Body of pancreas (tissue), 4 donors: ENCODE measurements around the gene PPFIA4. TPM values are rescaled to one million over a fixed set of nuclear protein-coding genes. Genes with fewer than 3 reads are reported as not detected.

ENCODE experiments used
- ATAC-seq: fragments of 150-250 bp; one replicate; pipeline ENCODE4 v1.9.1; 2016
- DNase-seq, 4 donors: peaks; one replicate each; pipeline ENCODE4 v3.0.0-alpha.2; 2019
- H3K27ac ChIP-seq, 4 donors: fragments of 200-600 bp; sonication (generic); 1 replicate in 3 of 4; 2 replicates in 1 of 4; pipeline versions ENCODE4 v1.5.1 to v1.6.1; 2016 to 2019; ENCODE audit warnings: mild to moderate bottlenecking in 1 of 4, mixed read lengths in 1 of 4, moderate library complexity in 1 of 4
- H3K27me3 ChIP-seq, 2 donors: fragments of 200-600 bp; sonication (generic); one replicate each; pipeline ENCODE4 v1.6.0; 2016; ENCODE audit warnings: mild to moderate bottlenecking in 1 of 2
- H3K36me3 ChIP-seq, 2 donors: fragments of 200-600 bp; sonication (generic); replicated peaks in 1 of 2; 2 replicates each; pipeline ENCODE4 v1.5.1; 2016; ENCODE audit warnings: low read depth in 2 of 2; ENCODE audit not compliant: insufficient read depth in 1 of 2
- H3K4me1 ChIP-seq: fragments of 200-600 bp; sonication (generic); one replicate; pipeline ENCODE4 v1.6.0; 2016
- H3K4me3 ChIP-seq, 2 donors: fragments of 200-600 bp; sonication (generic); 1 replicate in 1 of 2; 2 replicates in 1 of 2; pipeline ENCODE4 v1.5.1; 2016 to 2019
- H3K9me3 ChIP-seq, 3 donors: fragments of 200-600 bp; sonication (generic); 1 replicate in 2 of 3; 2 replicates in 1 of 3; pipeline ENCODE4 v1.5.1; 2016
- POLR2A ChIP-seq, 3 donors: fragments of 450-650 bp; IDR thresholded peaks; one replicate each; pipeline ENCODE4 v1.6.1; 2016; ENCODE audit warnings: antibody characterized with exemption in 3 of 3, mild to moderate bottlenecking in 2 of 3
- WGBS, 2 donors: methylation state at CpG; one replicate each; pipeline ENCODE4 v1.1.5; 2017; 5-methylcytosine and 5-hydroxymethylcytosine counted together
- intact Hi-C: fragments of 100-400 bp; cut with DNase I; formaldehyde crosslinking; loops from one replicate; pipeline ENCODE4 v1.15.1; 2023
- total RNA-seq, 2 donors: library from RNA; depleted of rRNA; stranded (reverse); fragments of >200 nt; gene quantifications; one replicate each; pipeline ENCODE4 v1.1.0, GENCODE V29; 2016
- TF ChIP-seq, protein P1 (sequence below), 7 experiments: fragments of 450-650 bp in 4 of 7; fragments of 200-600 bp in 3 of 7; sonication (generic) in 3 of 7; IDR thresholded peaks; one replicate each; pipeline ENCODE4 v1.5.1; 2016 to 2019; ENCODE audit warnings: antibody characterized with exemption in 7 of 7

The PPFIA4 gene
- total RNA-seq, 2 donors from 2014 or later, result not detected

DNA sequence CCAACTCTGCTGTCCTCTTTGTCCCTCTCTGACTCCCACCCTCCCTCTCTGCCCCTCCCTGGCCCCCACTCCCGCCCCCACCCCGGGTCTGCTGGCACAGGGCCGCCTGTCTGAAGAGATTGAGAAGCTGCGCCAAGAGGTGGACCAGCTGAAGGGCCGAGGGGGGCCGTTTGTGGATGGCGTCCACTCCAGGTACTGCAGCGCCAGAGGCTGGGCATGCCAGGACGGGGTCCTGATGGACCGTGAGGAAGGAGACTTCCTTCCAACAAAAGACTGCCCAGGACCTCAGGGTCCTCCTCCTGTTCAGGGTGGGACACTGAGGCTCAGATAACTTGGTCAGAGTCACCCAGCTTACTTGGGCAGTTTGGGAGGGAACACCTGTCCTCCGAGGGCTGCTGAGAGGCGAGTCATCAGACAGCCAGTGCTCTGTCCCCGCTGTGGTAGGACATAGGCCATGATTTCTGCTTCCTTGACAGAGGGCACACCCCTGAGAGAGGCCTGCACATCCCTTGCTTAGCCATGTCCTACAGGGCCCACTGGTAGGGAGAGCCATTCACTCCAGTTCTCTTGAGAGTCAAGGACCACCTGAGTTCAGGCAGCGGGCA, 23.4 kb downstream of the PPFIA4 start:
- no peak overlapping the region for H3K27ac ChIP-seq
- no peak overlapping the region for H3K4me3 ChIP-seq
- no peaks in the 10 kb centered on the region for H3K4me1 ChIP-seq
- DNase-seq (no peak), ATAC-seq (no peak)
- TF ChIP-seq, protein P1, sequence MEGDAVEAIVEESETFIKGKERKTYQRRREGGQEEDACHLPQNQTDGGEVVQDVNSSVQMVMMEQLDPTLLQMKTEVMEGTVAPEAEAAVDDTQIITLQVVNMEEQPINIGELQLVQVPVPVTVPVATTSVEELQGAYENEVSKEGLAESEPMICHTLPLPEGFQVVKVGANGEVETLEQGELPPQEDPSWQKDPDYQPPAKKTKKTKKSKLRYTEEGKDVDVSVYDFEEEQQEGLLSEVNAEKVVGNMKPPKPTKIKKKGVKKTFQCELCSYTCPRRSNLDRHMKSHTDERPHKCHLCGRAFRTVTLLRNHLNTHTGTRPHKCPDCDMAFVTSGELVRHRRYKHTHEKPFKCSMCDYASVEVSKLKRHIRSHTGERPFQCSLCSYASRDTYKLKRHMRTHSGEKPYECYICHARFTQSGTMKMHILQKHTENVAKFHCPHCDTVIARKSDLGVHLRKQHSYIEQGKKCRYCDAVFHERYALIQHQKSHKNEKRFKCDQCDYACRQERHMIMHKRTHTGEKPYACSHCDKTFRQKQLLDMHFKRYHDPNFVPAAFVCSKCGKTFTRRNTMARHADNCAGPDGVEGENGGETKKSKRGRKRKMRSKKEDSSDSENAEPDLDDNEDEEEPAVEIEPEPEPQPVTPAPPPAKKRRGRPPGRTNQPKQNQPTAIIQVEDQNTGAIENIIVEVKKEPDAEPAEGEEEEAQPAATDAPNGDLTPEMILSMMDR (IDR thresholded peaks at IDR 0.05), result no peak
- no peak for TF ChIP-seq POLR2A (IDR thresholded peaks at IDR 0.05)
- H3K9me3 ChIP-seq, result no peaks in the 10 kb centered on the region
- H3K27me3 ChIP-seq, result peaks cover 0 to 3% of the 10 kb centered on the region in 2 donors
- intact Hi-C loops, result loop anchor here (10.0 kb wide), 1 partner anchor 165 kb away; no protein-coding TSS in a partner anchor
- 69 to 70% methylated on average over 13 to 14 of the region's 14 CpGs for WGBS, 2 donors
- H3K36me3 ChIP-seq, result no peaks in the 10 kb centered on the region

GRCh38 chr1:203050826-203051225, 24.5 kb downstream of the PPFIA4 start:
- Histone ChIP-seq H3K4me1 (no peaks in the 10 kb centered on the region), H3K27me3 (peaks cover 0 to 3% of the 10 kb centered on the region in 2 donors), H3K36me3 (no peaks in the 10 kb centered on the region), H3K9me3 (no peaks in the 10 kb centered on the region), H3K4me3 (no peak overlapping the region), H3K27ac (no peak overlapping the region)
- ATAC-seq (no peak), DNase-seq (no peak)
- WGBS, 2 donors, result 69 to 73% methylated on average over 4 of the region's 4 CpGs
- intact Hi-C loops, result no loop called here
- TF ChIP-seq, protein P1 (IDR thresholded peaks at IDR 0.05), result no peak
- TF ChIP-seq POLR2A (IDR thresholded peaks at IDR 0.05), result no peak

DNA sequence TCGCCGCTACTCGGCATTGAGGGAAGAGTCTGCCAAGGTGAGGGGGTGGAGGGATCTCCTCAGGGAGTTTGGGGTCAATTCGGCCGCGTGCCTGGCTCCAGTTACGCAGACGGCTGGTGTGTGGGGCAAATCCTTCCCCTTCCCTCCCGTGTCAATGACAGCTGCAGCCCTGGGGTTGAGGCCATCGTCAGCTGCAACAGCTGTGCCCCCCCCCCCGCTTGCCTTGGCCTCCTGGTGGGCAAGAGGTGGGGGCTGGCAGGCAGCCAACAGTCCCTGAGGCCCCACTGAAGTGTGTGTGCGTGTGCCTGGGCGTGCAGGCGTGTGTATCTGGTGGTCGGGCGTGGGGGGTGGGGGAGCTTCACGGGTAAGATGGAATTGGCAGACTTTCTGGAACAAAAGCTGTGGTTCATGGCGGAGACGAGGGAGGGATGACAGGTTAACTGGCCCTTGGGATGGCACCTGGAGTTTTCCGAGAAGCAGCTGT, 25.6 kb downstream of the PPFIA4 start:
- no peak for ATAC-seq
- intact Hi-C loops, result no loop called here
- 45 to 49% methylated on average over 14 to 20 of the region's 20 CpGs for WGBS, 2 donors
- H3K27ac ChIP-seq, result no peak overlapping the region
- H3K27me3 ChIP-seq, result peaks cover 0 to 3% of the 10 kb centered on the region in 2 donors
- H3K9me3 ChIP-seq, result no peaks in the 10 kb centered on the region
- no peak for TF ChIP-seq POLR2A (IDR thresholded peaks at IDR 0.05)
- TF ChIP-seq, protein P1 (IDR thresholded peaks at IDR 0.05), result no peak
- DNase-seq, result no peak
- H3K36me3 ChIP-seq, result no peaks in the 10 kb centered on the region
- H3K4me1 ChIP-seq, result no peaks in the 10 kb centered on the region
- H3K4me3 ChIP-seq, result no peak overlapping the region

DNA sequence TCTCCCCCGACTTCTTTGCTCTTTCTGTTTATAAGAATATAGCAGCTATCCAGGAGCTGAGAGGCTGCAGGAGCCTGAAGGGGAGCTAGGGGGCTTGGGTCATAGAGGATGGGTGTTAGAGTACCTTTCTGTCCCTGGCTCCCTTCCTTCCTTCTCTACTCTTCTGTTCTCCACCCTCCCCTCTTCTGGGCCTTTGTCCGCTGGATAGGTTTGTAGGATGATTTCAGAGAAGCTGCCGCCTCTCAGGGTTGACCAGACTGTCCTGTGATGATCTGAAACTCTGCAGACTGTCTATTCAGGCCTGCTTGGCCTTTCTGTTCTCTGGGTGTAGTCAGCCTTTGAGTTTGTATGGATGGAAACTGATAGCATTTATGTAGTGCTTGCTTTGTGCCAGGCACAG, 26.3 kb downstream of the PPFIA4 start:
- Histone ChIP-seq H3K4me1 (no peaks in the 10 kb centered on the region), H3K36me3 (no peaks in the 10 kb centered on the region), H3K4me3 (no peak overlapping the region), H3K27me3 (peaks cover 0 to 3% of the 10 kb centered on the region in 2 donors), H3K9me3 (no peaks in the 10 kb centered on the region), H3K27ac (no peak overlapping the region)
- DNase-seq, result no peak
- TF ChIP-seq, protein P1 (IDR thresholded peaks at IDR 0.05), result no peak
- TF ChIP-seq POLR2A (IDR thresholded peaks at IDR 0.05), result no peak
- no peak for ATAC-seq
- 77 to 82% methylated on average over 3 of the region's 3 CpGs for WGBS, 2 donors
- intact Hi-C loops, result no loop called here

DNA sequence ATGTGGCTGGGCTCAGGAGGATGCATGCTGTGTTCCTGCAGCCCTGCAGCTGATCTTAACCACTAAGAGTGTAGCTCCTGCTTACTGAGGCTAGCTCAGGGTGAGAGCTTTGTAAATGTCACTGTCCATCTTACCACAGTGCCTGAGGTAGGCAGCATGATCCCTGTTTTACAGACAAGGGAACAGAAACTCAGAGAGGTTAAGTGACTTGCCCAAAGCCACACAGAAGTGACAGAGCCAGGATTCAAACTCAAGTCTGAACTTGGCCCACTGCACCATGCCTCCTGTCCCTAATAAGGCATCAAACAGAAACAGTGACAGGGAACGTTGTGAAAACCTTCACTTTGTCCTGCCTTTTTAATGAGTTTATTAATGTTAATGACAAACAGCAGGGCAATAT, 27.9 kb downstream of the PPFIA4 start:
- intact Hi-C loops, result no loop called here
- Histone ChIP-seq H3K4me1 (no peaks in the 10 kb centered on the region), H3K9me3 (no peaks in the 10 kb centered on the region), H3K36me3 (no peaks in the 10 kb centered on the region), H3K27ac (no peak overlapping the region), H3K4me3 (no peak overlapping the region), H3K27me3 (peaks cover 0 to 3% of the 10 kb centered on the region in 2 donors)
- no peak for TF ChIP-seq POLR2A (IDR thresholded peaks at IDR 0.05)
- TF ChIP-seq, protein P1 (IDR thresholded peaks at IDR 0.05), result no peak
- ATAC-seq (no peak), DNase-seq (no peak)
- WGBS, 2 donors, result 25 to 42% methylated on average over 1 of the region's 1 CpG
